Activated CD4-positive, CD25-positive, alpha-beta regulatory T cell treated with anti-CD3 and anti-CD28 coated beads, Interleukin-2, amount 50 U/mL, for 24 hours (primary cell): ENCODE measurements around the gene MEIKIN.
"Not testable (repeated sequence)": the region's sequence is repeated elsewhere in the genome, so short reads cannot be mapped to it uniquely, and the experiment has no call there.

Experiments used
- ATAC-seq, 2 donors: fragments of 150-1000 bp; cut with Tn5 transposase; one replicate each; pipeline ENCODE4 v1.10.0; 2021; ENCODE audit warnings: mild to moderate bottlenecking in 1 of 2, moderate library complexity in 1 of 2

MEIKIN gene

GRCh38 chr5:131902266-131902665, 43.2 kb downstream of the MEIKIN start:
- not testable (repeated sequence) for ATAC-seq

DNA sequence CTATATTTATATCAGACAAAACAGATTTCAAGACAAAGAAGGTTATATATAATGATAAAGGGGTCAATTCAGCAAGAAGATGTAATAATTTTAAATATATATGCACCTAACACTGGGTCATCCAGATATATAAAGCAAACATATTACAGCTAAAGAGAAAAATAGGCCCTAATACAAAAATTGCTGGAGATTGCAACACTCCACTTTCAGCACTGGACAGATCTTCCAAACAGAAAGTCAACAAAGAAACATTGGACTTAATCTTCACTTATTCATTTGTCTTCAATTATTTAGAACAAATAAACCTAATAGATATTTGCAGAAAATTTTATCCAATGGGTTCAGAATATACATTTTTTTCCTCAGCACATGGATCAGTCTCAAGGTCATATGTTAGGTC, 45.8 kb downstream of the MEIKIN start:
- no peak for ATAC-seq

DNA sequence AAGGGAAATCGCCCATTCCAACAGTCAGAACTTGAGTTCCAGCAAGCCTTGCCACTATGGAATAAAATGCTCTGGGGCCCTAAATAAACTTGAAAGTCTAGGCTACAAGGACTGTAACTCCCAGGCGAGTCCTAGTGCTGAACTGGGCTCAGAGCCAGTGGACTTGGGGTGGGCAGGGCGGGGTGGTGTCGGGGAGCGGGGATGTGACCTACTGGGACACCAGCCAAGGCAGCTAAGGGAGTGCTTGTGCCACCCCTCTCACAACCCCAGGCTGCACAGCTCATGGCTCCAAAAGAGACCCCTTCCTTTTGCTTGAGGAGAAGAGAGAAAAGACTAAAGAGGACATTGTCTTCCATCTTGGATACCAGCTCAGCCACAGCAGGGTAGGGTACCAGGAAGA, 61.5 kb downstream of the MEIKIN start:
- no peak for ATAC-seq

- ATAC-seq: no peak
These were observed 65.8 kb downstream of the MEIKIN start for GRCh38 chr5:131879705-131880104.

DNA sequence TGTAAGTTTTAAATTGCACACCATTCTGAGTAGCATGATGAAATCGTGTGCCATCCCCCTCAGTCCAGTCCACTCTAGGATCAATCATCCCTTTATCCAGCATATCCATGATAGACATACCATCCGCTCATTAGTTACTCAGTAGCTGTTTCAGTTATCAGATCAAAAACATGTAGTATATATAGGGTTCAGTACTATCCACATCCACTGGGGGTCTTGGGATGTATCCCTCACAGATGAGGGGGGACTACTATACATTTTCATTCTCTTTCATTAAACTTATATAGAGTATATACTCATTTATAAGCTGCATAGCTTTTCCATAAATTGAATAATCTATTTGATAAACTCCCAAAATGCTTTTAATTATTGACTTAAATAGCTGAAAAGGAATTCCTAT, 67.6 kb downstream of the MEIKIN start:
- no peak for ATAC-seq

GRCh38 chr5:131871251-131871650, 74.2 kb downstream of the MEIKIN start:
- not testable (repeated sequence) for ATAC-seq

DNA sequence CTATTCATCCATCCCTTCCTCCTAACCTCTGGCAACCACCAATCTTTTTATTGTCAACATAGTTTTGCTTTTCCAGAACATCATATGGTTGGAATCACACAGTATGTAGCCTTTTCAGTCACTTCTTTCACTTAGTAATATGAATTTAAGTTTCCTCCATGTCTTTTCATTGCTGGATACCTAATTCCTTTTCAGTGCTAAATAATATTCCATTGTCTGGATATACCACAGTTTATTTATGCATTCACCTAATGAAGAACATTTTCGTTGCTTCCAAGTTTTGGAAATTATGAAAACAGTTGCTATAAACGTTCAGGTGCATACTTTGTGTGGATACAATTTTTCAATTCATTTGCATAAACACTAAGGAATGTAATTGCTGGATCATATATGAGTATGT, 77.9 kb downstream of the MEIKIN start:
- no peak for ATAC-seq

- no peak for ATAC-seq
These were observed 81.8 kb downstream of the MEIKIN start for GRCh38 chr5:131863700-131864099.

DNA sequence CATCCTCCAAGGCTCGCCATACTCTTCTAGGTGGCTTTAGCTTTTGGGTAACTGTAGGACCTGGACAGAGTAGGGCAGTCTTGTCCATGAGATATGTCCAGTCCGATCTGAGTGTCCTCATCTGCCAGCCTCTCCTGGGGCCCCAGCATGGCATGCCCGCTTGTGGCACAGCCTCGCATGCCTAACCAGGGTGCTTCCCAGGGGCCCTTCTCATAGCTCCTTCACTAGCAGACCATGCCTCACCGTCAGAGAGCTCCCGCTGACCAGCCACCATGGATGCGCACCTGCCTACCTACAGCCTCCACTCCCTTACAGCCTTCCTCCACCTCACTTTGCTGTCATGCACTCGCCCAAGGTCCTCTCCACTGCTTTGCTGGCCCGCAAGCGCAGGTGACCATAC, 88.1 kb downstream of the MEIKIN start:
- ATAC-seq: no peak

- ATAC-seq: no peak
These were observed 90.0 kb downstream of the MEIKIN start for GRCh38 chr5:131855452-131855851.

DNA sequence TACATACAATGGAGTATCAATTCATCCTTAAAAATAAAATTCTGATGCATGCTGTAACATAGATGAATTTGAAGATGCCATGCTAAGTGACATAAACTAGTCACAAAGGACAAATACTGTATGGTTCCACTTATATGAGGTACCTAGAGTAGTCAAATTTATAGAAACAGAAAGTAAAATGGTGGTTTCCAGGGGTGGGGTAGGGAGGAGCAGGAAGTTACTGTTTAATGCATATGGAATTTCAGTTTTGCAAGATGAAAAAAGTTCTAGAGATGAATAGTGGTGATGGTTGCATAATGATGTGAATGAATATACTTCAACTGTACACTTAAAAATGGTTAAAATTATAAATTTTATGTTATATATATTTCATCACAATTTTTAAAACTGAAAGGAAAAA, 91.3 kb downstream of the MEIKIN start:
- ATAC-seq: peak; percentile 44 to 51

- no peak for ATAC-seq
These were observed 96.8 kb downstream of the MEIKIN start for GRCh38 chr5:131848662-131849061.

DNA sequence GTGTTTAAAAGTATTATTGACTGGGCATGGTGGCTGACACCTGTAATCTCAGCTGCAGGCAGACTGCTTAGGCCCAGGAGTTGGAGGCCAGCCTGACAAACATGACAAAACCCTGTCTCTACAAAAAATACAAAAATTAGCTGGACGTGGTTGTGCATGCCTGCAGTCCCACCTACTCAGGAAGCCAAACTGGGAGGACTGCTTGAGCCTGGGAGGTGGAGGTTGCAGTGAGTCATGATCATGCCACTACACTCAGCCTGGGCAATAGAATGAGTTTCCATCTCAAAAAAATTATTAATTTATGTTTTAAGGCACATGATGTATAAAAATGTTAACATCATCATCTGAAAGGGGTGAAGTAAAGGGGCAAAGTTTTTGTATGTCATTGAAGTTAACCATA, 98.9 kb downstream of the MEIKIN start:
- ATAC-seq: no peak

DNA sequence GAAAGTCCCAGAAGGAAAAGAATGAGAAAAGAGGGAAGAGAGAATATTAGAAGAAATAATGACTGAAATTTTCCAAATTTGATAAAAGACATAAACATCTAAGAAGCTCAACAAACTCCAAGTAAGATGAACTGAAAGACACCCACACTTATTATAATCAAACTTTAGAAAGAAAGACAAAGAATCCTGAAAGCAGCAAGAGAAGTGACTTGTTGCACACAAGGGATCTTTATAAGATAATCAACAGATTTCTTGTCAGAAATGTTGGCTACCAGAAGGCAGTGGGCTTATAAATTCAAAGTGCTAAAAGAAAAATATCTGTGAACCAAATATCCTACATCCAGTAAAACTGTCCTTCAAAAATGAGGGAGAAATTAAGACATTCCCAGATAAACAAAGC, 99.6 kb downstream of the MEIKIN start:
- ATAC-seq: no peak

GRCh38 chr5:131842971-131843370, 102.5 kb downstream of the MEIKIN start:
- ATAC-seq: not testable (repeated sequence)

DNA sequence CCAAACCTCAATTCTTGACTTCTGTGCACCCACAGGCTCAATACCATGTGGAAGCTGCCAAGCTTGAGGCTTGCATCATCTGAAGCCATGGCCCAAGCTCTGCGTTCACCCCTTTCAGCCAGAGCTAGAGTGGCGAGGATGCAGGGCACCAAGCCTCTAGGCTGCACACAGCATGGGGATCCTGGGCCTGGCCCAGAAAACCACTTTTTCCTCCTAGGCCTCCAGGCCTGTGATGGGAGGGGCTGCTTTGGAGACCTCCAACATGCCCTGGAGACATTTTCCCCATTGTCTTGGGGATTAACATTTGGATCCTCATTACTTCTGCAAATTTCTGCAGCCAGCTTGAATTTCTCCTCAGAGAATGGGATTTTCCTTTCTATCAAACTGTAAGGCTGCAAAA, 112.8 kb downstream of the MEIKIN start:
- not testable (repeated sequence) for ATAC-seq

DNA sequence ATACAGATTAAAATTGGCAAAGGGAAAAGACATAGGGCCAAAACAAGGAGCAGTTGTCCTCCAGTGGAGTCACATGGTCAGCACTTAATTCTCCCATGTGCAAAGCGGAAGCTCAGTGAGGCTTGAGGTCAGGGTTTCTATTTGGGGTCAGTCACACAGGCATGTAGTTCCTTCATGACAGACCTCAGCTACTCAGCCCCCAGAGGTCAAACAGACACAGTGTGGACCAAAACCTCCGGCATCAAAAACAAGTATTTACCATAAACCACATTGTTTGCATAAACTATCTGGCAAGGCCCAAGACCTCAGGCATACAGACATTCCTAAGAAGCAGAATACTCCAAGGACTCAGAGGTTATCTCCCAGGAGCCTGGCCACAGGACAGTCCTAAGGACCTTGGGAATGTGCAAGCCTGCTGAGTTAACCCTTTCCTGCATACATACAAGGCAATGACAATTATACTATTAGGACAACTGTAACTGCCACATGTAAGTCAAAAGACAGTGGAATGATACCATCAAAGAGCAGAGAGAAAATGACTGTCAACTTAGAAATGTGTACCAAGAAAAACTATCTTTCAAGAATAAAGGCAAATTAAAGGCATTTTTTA, 120.0 kb downstream of the MEIKIN start:
- no peak for ATAC-seq

- no peak for ATAC-seq
These were observed 120.8 kb downstream of the MEIKIN start for GRCh38 chr5:131824631-131825030.

DNA sequence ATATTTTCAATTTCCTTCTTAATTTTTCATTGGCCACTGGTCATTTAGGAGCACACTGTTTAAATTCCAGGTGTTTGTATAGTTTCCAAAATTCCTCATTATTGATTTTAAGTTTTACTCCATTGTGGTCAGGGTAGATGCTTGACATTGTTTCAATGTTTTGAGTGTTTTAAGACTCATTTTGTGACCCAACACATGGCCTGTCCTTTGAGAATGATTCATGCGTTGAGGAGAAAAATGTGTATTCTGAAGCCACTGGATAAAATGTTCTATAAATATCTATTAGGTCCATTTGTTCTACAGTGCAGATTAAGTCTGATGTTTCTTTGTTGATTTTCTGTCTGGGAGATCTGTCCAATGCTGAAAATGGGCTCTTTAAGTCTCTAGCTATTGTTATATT, 124.2 kb downstream of the MEIKIN start:
- no peak for ATAC-seq

DNA sequence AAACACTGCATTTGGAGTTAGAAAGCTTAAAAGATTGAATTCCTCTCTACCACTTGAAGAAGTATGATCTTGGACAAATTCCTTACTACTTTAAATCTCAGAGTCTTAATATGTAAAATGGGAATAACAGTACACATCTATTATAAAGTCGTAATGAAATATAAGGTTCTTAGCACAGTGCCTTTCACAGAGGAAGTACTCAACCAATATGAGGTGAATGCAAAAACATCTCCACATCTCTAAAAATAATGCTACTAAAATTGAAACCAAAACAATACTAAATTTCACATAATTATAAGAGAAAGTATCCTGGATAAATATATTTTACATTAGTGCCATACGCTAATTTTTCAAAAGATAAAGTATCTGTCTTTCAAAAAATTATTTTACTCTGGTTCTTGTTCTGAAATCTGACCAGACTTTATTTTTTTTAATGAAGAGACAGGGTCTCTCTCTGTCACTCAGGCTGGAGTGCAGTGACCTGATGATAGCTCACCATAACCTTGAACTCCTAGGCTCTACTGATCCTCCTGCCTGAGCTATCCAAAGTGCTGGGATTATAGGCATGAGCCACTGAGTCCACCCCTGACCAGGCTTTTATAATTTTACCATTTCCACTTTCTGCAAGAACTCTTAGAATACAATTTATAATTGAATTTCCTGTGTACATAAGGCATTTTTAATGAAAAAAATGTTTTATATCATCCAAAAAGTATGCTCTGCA, 127.3 kb downstream of the MEIKIN start:
- ATAC-seq: no peak

GRCh38 chr5:131814990-131815389, 130.5 kb downstream of the MEIKIN start:
- no peak for ATAC-seq

DNA sequence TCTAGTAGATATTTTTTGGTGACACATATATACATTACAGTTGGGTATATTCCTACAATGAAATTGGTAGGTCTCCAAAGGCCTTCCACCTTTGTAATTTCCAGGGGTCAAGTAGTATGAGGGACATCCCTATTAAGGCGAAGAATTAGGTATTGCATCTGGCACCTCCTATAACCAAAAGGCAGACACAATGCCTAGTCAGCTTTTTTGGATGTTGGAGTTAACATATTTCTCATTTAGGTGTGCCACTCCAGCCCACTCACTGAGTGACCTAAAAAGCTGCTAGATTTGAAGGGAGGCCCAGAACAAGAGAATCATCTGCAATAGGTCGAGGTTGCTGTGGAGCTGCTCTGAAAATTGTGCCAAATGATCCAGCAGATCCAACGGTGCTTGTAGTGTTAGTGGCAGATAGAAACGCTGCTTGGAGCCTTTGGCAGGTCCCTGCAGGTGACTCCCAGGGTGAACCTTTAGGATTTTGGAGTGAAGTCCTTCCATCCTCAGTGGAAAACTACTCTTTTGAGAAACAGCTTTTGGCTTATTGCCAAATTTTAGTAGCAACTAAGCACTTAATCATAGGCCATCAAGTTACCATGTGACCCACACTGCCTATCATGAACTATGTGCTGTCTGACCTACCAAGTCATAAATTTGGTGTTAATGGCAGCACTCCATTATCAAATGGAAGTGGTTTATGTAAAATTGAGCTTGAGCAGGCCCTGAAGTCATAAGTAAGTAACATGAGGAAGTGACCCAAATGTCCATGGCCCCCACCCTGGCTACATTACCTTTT, 132.9 kb downstream of the MEIKIN start:
- no peak for ATAC-seq

GRCh38 chr5:131810510-131811249, 134.8 kb downstream of the MEIKIN start:
- no peak for ATAC-seq
